Fibroblast of mammary gland (primary cell): ENCODE measurements around the gene MIX23.

Experiments used
- DNase-seq: peaks from one replicate; pipeline ENCODE4 v3.0.0-alpha.2; 2010; ENCODE audit warnings: low read depth
- H3K4me3 ChIP-seq: 2 replicates; pipeline ENCODE4 v1.5.1; 2011; ENCODE audit warnings: low read depth, mild to moderate bottlenecking, low read length, moderate library complexity; ENCODE audit not compliant: control insufficient read depth
- CTCF ChIP-seq: conservative IDR thresholded peaks from 2 replicates; pipeline ENCODE4 v1.5.1; 2011; ENCODE audit warnings: low read depth, low read length, inconsistent platforms; ENCODE audit not compliant: control insufficient read depth, insufficient read depth

MIX23 gene

DNA sequence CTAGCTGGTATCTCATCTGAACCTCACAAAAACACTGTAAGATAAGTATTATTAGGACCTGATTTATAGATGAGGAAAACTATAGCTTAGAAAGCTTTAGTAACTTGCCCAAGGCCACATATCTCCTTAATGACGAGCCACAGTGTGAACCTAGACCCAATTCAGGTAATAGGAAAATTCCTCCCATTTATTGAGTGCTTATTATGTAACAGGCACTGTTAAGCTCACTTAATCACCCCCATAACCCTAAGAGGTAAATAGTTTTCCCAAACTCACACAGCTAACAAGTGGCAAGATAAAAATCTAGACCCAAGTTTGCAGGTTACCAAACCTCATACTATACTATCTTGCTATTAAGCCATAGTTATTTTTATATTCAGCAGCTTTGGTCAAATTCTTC is 24.9 kb upstream of the MIX23 start:
- no peak for TF ChIP-seq CTCF
- DNase-seq = no peak
- no peak overlapping the region for H3K4me3 ChIP-seq

DNA sequence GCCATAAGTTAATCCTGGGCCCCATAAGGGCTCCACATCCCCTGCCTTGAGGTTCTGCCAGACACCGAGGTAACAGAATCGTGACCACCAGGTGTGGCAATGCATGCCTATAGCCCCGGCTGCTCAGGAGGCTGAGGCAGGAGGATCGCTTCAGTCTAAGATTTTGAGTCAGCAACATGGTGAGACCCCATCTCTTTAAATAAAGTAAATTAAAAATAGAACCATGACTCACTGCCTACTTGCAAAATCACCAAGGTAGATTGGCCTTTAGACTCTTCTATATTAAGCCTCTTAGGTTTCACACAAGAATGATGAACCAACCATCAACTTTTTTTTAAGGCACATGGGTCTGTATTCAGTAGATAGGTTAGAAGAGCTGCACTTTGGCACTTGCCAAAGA is 23.2 kb upstream of the MIX23 start:
- no peak for DNase-seq
- no peak for TF ChIP-seq CTCF
- H3K4me3 ChIP-seq = no peak overlapping the region

DNA sequence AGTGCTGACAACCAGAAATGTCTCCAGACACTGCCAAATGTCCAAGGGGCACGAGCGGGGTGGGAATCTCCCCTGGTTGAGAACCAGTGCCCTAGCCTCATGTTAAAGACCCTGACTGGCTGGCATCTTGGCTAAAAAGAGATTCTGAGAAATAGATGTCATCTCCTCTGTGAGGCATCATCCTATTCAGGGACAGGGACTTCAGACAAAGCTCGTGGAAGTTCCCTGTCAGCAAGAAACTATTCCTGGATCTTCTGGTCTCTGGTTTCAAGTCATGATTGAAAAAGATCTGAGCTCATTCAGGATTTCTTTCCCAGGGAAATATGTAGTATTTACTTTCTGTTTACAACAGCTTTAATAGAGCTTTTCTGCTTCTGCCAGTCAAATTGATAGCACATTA is 22.0 kb upstream of the MIX23 start:
- no peak for DNase-seq
- no peak for TF ChIP-seq CTCF
- H3K4me3 ChIP-seq = no peak overlapping the region

- H3K4me3 ChIP-seq = no peak overlapping the region
- DNase-seq = peak; percentile 32
- TF ChIP-seq CTCF = no peak
These were observed 20.5 kb upstream of the MIX23 start for GRCh38 chr3:122403489-122403888.

GRCh38 chr3:122398920-122399319 is 15.9 kb upstream of the MIX23 start:
- no peak for TF ChIP-seq CTCF
- no peak overlapping the region for H3K4me3 ChIP-seq
- DNase-seq = no peak

DNA sequence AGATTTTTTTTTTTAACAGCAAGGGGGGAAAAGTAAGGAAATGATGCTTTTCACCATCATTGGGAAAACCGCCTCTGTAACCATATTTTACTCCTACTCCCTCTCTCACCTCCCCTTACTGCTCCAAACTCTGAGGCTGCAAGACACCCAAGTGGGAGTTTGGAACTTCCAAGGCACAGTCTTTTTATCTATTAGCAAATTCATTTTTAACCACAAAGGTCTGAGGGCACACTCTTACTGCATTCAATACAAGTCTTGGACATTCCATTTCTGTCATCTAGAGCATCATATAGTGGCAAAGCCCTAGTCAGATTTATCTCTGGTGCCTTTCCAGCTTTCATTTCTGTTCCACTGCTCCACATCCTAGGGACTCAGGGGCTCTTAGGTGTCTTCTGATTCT is 14.2 kb upstream of the MIX23 start:
- no peak overlapping the region for H3K4me3 ChIP-seq
- DNase-seq = no peak
- no peak for TF ChIP-seq CTCF

DNA sequence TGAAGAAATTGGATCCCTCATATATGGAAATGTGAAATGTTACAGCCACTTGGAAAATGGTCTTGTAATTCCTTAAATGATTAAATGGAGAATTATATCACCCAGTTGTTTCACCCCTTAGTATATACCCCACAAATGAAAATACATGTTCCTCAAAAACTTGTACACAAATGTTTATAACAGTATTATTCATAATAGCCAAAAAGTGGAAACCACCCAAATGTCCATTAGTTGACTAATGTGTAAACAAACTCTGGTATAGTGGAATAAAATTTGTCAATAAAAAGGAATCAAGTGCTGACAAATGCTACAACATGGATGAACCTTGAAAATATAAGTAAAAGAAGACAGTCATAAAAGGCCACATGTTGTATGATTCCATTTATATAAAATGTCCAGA is 13.5 kb upstream of the MIX23 start:
- no peak for TF ChIP-seq CTCF
- H3K4me3 ChIP-seq = no peak overlapping the region
- no peak for DNase-seq
